ENCODE measurements around the gene PAXX. TPM values are rescaled to one million over a fixed set of nuclear protein-coding genes. Genes with fewer than 3 reads are reported as not detected.

PAXX gene
- total RNA-seq, 1 experiment from 2014 or later = 64.0 TPM

GRCh38 chr9:137018761-137019559 is 26.7 kb downstream of the PAXX start:
- no TSS peak for BruUV-seq (replicated peaks)
- ATAC-seq (no peak), DNase-seq (ENCODE audit: low read depth, low spot score) (no peak)
- TF ChIP-seq TCF7L2 (IDR thresholded peaks at IDR 0.05; ENCODE audit: low read depth, low read length) (no peak), SIN3A (IDR thresholded peaks at IDR 0.05; ENCODE audit: borderline replicate concordance, insufficient read depth, low read depth, low read length) (no peak), POLR2AphosphoS5 (IDR thresholded peaks at IDR 0.05; ENCODE audit: low read depth, low read length) (no peak), REST (IDR thresholded peaks at IDR 0.05; ENCODE audit: insufficient read depth in 1 of 2, low read depth in 2 of 2, low read length in 1 of 2) (no peak)
- TF ChIP-seq, protein P1, sequence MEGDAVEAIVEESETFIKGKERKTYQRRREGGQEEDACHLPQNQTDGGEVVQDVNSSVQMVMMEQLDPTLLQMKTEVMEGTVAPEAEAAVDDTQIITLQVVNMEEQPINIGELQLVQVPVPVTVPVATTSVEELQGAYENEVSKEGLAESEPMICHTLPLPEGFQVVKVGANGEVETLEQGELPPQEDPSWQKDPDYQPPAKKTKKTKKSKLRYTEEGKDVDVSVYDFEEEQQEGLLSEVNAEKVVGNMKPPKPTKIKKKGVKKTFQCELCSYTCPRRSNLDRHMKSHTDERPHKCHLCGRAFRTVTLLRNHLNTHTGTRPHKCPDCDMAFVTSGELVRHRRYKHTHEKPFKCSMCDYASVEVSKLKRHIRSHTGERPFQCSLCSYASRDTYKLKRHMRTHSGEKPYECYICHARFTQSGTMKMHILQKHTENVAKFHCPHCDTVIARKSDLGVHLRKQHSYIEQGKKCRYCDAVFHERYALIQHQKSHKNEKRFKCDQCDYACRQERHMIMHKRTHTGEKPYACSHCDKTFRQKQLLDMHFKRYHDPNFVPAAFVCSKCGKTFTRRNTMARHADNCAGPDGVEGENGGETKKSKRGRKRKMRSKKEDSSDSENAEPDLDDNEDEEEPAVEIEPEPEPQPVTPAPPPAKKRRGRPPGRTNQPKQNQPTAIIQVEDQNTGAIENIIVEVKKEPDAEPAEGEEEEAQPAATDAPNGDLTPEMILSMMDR (IDR thresholded peaks at IDR 0.05) = no peak
- CTCF ChIA-PET = no interaction called here
- H3K4me1 ChIP-seq (ENCODE audit: control insufficient read depth, insufficient read depth, low read length) = peaks cover 6% of the 10 kb centered on the region
- in situ Hi-C loops (cut with HindIII; ENCODE audit: low pct_unique_long_range_greater_than_20kb, low sequenced_read_pairs) = no loop called here
- H3K9me3 ChIP-seq (ENCODE audit: control insufficient read depth, insufficient read depth, low read depth, low read length) = no peaks in the 10 kb centered on the region
- no peak overlapping the region for H3K27ac ChIP-seq (ENCODE audit: low read length)
- no peak overlapping the region for H3K4me3 ChIP-seq (ENCODE audit: low read depth in 2 of 2, low read length in 2 of 2)
- POLR2A ChIA-PET = interaction anchor here (0.7 kb wide), 1 partner anchor 37 kb away, joined by 8 read pairs; no protein-coding TSS in a partner anchor
- no peaks in the 10 kb centered on the region for H3K36me3 ChIP-seq (ENCODE audit: control insufficient read depth, insufficient read depth, low read length)
- H3K27me3 ChIP-seq (ENCODE audit: control insufficient read depth, insufficient read depth, low read length) = no peaks in the 10 kb centered on the region
- intact Hi-C loops (cut with micrococcal nuclease; ENCODE audit: unreplicated experiment) = no loop called here

- no TSS peak for BruUV-seq (replicated peaks)
- DNase-seq (ENCODE audit: low read depth, low spot score) (no peak), ATAC-seq (no peak)
- no peaks in the 10 kb centered on the region for H3K9me3 ChIP-seq (ENCODE audit: control insufficient read depth, insufficient read depth, low read depth, low read length)
- H3K27ac ChIP-seq (ENCODE audit: low read length) = no peak overlapping the region
- H3K36me3 ChIP-seq (ENCODE audit: control insufficient read depth, insufficient read depth, low read length) = no peaks in the 10 kb centered on the region
- peaks cover 6% of the 10 kb centered on the region for H3K4me1 ChIP-seq (ENCODE audit: control insufficient read depth, insufficient read depth, low read length)
- POLR2A ChIA-PET = interaction anchor here (0.7 kb wide), 1 partner anchor 36 kb away, joined by 8 read pairs; no protein-coding TSS in a partner anchor
- in situ Hi-C loops (cut with HindIII; ENCODE audit: low pct_unique_long_range_greater_than_20kb, low sequenced_read_pairs) (no loop called here), intact Hi-C loops (cut with micrococcal nuclease; ENCODE audit: unreplicated experiment) (no loop called here)
- no peak for TF ChIP-seq POLR2AphosphoS5 (IDR thresholded peaks at IDR 0.05; ENCODE audit: low read depth, low read length)
- no peak for TF ChIP-seq REST (IDR thresholded peaks at IDR 0.05; ENCODE audit: insufficient read depth in 1 of 2, low read depth in 2 of 2, low read length in 1 of 2)
- TF ChIP-seq, protein P1 (IDR thresholded peaks at IDR 0.05) = no peak
- TF ChIP-seq TCF7L2 (IDR thresholded peaks at IDR 0.05; ENCODE audit: low read depth, low read length) = no peak
- no peak for TF ChIP-seq SIN3A (IDR thresholded peaks at IDR 0.05; ENCODE audit: borderline replicate concordance, insufficient read depth, low read depth, low read length)
- no peaks in the 10 kb centered on the region for H3K27me3 ChIP-seq (ENCODE audit: control insufficient read depth, insufficient read depth, low read length)
- no peak overlapping the region for H3K4me3 ChIP-seq (ENCODE audit: low read depth in 2 of 2, low read length in 2 of 2)
- CTCF ChIA-PET = no interaction called here
Measured at GRCh38 chr9:137019891-137020683, 27.9 kb downstream of the PAXX start.

Measured in Panc1 (cell line).